DMS114 treated with DMSO at 0.1 percent for 48 hours (cell line): ENCODE results near the gene GJB3.

ENCODE experiments used
- DNase-seq: peaks from one replicate; lab custom pipeline; 2025; ENCODE audit not compliant: unreplicated experiment; lab: John Stamatoyannopoulos, UW

Gene GJB3

GRCh38 chr1:34822202-34822601 lies 41.2 kb downstream of the GJB3 start:
- DNase-seq: no peak

GRCh38 chr1:34824817-34825454 lies 43.9 kb downstream of the GJB3 start:
- DNase-seq: no peak

- DNase-seq: no peak
These were observed 44.6 kb downstream of the GJB3 start for GRCh38 chr1:34825455-34826091.

GRCh38 chr1:34827341-34827941 lies 46.4 kb downstream of the GJB3 start:
- DNase-seq: no peak

GRCh38 chr1:34828611-34829010 lies 47.6 kb downstream of the GJB3 start:
- no peak for DNase-seq

- DNase-seq: no peak
These were observed 48.2 kb downstream of the GJB3 start for GRCh38 chr1:34829250-34829649.

GRCh38 chr1:34831721-34832246 lies 50.8 kb downstream of the GJB3 start:
- DNase-seq: no peak

GRCh38 chr1:34833711-34834110 lies 52.7 kb downstream of the GJB3 start:
- DNase-seq: no peak
